GM12872 (cell line): Measurements from ENCODE around the gene SYT1.

ENCODE experiments used
- TF ChIP-seq, protein P1 (sequence below): IDR thresholded peaks from 3 replicates; pipeline ENCODE4 v1.5.1; 2011; ENCODE audit warnings: low read depth, mild to moderate bottlenecking, low read length, moderate library complexity; ENCODE audit not compliant: insufficient read depth

SYT1 gene

DNA sequence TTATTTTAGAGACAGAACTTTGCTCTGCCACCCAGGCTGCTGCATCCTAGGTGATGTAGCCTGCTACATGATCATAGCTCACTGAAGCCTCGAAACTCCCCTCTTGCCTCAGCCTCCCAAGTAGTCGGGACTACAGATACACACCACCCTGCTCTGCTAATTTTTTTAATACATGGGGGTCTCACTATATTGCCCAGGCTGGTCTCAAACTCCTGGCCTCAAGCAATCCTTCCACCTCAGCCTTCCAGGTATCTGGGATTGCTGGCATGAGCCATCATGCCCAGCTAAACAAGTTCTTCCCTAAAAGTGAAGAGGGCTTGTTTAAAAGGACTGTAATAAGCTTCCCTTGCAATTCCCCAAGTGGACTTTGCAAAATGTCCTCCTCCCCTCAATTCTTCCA lies 515.8 kb downstream of the SYT1 start:
- TF ChIP-seq, protein P1, sequence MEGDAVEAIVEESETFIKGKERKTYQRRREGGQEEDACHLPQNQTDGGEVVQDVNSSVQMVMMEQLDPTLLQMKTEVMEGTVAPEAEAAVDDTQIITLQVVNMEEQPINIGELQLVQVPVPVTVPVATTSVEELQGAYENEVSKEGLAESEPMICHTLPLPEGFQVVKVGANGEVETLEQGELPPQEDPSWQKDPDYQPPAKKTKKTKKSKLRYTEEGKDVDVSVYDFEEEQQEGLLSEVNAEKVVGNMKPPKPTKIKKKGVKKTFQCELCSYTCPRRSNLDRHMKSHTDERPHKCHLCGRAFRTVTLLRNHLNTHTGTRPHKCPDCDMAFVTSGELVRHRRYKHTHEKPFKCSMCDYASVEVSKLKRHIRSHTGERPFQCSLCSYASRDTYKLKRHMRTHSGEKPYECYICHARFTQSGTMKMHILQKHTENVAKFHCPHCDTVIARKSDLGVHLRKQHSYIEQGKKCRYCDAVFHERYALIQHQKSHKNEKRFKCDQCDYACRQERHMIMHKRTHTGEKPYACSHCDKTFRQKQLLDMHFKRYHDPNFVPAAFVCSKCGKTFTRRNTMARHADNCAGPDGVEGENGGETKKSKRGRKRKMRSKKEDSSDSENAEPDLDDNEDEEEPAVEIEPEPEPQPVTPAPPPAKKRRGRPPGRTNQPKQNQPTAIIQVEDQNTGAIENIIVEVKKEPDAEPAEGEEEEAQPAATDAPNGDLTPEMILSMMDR, result no peak

DNA sequence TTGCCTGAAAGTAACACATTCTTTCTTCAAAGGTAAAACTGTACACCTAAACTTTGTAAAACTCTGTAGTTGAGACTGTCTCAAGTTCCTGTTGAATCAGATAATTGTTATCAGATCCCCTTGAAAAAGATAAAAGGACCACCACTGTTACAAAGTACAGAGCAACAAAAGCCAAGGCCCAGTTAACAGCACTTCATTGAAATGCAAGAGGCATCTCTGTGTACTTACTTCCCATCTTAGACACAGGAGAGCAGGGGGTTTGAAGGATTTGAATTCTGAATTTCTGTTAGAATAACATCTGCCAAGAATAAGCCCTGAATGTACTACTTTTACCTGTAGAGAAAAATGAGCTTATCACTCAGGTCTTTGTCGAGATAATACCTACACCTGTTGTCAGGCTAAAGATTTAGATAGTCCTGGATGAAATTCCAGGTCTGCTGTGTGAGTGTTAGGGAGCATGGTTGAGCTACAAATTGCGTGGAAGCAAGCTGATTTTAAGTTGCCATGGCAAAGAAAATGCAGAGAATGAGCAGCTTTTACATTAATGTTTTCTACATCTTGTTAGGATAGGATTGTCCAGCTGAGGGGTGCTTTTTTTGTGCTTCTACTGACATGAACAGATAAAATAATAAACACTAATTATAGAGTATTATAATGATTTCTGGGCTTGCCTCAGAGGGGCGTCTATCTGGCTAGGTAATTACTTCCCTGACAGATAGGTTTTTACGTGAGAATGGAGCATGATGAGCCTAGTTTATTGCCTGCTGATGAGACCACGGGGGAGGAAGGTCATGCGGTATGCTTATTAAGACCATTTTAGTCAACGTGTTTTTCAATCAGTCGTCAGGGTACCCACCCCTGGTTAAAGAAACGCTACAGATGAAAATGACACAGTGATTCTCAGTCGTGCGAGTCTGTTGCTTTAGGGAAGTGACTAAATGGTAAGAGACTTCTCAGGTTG lies 517.0 kb downstream of the SYT1 start:
- TF ChIP-seq, protein P1, result no peak

DNA sequence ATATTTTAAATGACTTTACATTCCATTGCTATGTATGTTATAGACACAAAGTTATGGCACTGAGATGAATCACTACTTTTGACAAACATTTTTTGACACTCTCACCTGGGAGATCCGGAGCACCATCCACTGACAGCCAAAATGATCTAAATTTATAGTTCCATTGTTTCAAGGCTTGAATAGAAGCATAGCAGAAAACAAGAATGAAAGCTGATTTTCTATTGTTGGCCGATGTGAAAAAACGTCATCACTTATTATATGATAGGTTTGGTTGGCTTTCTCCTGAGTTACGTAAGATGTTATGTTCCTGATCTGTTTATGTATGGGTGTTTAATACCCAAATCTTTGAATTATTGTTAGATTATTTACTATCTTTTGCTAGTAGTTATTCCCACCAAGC lies 520.0 kb downstream of the SYT1 start:
- TF ChIP-seq, protein P1, result no peak

DNA sequence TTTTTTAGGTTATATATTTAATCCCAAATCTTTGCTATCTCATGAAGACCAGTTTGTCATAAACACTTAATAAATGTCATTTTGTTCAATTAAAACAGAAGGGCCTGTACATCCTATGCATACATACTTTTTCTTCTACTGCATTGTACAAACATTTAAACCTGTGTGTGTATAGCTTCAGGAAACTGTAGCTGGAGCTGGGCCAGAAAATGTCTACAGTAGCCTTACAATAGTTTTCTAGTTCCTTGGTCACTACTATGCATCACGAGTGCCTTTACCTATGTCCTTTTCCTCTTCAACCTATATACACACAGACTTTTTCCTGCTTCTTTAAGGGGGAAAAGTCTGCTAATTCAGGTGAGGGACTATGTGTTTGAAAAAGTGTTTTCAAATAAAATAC lies 523.4 kb downstream of the SYT1 start:
- TF ChIP-seq, protein P1, result no peak

DNA sequence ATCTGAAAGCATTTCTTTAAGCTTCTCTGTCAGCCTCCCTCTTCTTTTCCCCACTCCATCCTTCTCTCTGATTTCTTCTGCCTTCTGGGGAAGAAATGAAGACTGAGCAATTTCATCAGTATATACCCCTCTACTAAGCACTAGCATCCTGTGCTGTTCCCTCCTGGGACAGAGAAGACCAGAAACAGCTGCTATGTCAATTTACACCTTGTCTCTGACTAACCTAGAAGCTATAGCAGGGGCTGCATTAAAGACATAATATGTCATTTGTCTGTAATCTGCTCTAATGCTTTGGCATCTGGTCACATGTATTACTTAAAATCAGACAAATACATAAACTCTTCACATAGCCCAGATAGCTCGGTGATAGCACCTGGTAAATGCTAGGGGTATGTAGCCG lies 529.3 kb downstream of the SYT1 start:
- TF ChIP-seq, protein P1, result no peak

DNA sequence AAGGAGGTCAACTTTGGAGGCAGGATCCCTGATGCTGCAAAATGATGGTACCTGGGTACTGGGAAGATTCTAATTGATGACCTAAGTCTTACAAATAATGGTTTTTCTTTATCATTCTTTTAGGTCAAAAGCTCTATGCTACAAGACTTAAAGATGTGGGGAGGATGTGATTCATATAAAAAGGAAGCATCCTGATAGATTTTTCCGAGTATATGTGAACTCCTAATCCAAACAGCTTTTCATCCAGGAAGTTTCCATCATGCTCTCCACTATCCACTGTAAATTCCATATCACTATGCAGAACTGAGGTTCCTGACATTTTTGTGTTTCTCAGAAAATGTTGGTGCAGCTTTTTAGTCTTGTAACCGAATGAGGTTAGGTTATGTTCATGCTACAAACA lies 533.0 kb downstream of the SYT1 start:
- TF ChIP-seq, protein P1, result no peak

DNA sequence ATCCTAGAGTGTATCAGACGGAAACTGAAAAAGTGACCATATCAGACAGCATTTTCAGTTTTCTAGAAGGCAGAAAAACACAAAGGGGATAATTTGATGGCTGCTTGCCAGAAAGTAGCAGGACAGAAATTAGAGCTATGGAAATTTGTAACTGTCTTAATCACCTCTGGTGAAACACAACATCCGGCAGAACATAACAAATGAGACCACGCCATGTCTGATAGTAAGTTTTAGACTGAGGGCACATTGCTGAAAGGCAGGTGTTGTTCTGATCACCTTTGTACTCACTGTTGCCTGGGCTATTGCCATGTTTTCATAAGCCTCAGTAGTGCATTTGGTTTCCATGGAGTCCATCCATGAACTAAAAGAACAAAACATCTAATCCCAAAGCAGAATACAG lies 535.9 kb downstream of the SYT1 start:
- TF ChIP-seq, protein P1, result no peak
